GM18873 (cell line): Measurements from ENCODE around the gene SPTLC3.
A peak's percentile ranks its signal among the peaks of the same experiment; 100 is the strongest.

Source experiments
- ATAC-seq: cut with Tn5 transposase; IDR thresholded peaks from one replicate; pipeline ENCODE4 v1.9.1; 2021; ENCODE audit warnings: mild to moderate bottlenecking, moderate library complexity, moderate number of reproducible peaks; ENCODE audit not compliant: unreplicated experiment, low FRiP score

SPTLC3 gene

DNA sequence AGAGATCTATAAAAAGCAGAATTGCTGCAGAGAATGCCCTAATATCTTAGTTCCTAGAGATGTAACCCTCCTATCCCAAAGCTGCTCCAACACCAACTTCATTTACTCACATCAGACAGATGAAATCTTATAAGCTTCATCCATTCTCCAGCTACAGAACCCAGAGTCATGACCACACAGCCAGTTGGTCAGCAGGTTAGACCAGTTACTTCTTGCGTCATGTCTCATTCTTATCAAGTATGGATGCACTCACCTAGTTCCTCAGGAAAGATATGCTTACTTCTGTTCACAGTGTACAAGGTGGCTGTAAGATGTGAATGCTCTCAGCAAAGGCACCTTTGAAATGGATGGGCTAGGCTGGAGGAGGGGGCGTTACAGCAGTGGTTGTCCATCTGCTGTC is 164.4 kb downstream of the SPTLC3 start:
- no peak for ATAC-seq

- ATAC-seq, result peak; percentile 49
Observed at GRCh38 chr20:13174402-13174801, 165.6 kb downstream of the SPTLC3 start.

- ATAC-seq, result no peak
Observed at GRCh38 chr20:13180986-13181889, 172.5 kb downstream of the SPTLC3 start.

GRCh38 chr20:13183005-13183404 is 174.2 kb downstream of the SPTLC3 start:
- ATAC-seq, result peak; percentile 75

GRCh38 chr20:13186043-13186774 is 177.4 kb downstream of the SPTLC3 start:
- ATAC-seq, result no peak

- no peak for ATAC-seq
Observed at GRCh38 chr20:13187899-13188298, 179.1 kb downstream of the SPTLC3 start.

DNA sequence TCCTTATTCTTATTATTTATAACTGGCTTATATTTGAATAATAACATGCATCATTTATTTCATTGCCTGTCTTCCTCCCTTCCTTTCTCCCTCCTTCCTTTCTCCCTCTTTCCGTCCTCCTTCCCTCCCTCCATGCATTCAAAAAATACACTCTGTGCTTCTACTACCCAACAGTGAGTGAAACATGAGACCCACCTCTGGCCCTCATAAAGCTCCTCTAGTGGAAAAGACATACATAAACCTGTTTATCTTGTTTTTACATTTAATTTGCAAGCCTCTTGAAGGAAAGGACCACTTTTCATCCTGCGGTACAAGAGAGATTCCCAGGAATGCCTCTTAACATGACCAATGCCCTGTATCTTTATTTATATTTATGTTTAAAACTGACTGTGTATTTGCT is 190.5 kb downstream of the SPTLC3 start:
- no peak for ATAC-seq

GRCh38 chr20:13200767-13201500 is 192.2 kb downstream of the SPTLC3 start:
- ATAC-seq, result no peak

- no peak for ATAC-seq
Observed at GRCh38 chr20:13202565-13202964, 193.8 kb downstream of the SPTLC3 start.

- no peak for ATAC-seq
Observed at GRCh38 chr20:13205425-13205824, 196.7 kb downstream of the SPTLC3 start.

DNA sequence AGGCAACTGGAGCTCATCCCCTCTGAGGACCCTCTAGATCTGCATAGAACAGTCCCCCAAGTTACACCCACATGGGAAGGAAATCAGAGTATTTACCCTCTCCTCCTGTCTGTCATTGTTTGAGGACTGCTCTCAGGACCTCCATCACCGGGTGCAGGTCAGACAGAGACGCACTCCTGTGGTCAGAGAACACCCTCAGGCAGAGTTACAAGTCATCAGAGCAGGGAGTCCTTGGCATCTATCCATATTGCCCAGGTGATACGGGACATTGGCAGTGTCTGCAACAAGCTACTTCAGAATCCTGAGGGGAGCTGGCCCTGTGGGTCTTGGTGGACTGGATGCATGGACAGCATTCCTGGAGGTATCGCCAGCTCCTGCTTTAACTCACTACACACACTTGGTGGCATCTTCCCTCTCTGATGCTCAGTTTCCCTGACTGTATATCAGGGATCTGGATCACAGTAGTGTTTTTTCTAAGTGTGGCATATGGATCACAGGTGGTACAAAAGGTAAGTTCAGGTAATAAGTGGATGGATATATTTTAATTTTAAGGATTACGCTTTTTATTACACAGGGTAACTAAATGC is 197.2 kb downstream of the SPTLC3 start:
- no peak for ATAC-seq

DNA sequence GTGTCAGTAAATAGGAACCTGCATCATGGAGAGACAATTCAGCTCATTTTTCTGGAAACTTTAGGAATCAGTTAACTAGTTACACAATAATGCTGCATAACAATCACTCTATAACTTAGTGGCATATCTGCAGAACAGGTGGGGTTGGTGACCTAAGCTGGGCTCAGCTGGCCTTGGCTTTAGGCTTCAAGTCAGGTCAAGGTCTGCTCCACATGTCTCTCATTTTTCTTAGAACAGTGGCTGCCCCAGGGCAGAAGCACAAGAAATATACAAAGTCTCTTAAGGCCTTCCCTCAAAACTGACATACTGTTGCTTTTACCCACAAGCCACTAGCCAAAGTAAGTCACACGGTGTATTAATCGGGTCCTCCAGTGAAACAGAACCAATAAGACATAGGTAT is 198.2 kb downstream of the SPTLC3 start:
- no peak for ATAC-seq

GRCh38 chr20:13211956-13212618 is 203.3 kb downstream of the SPTLC3 start:
- ATAC-seq, result no peak

- ATAC-seq, result no peak
Observed at GRCh38 chr20:13212750-13213149, 204.0 kb downstream of the SPTLC3 start.

DNA sequence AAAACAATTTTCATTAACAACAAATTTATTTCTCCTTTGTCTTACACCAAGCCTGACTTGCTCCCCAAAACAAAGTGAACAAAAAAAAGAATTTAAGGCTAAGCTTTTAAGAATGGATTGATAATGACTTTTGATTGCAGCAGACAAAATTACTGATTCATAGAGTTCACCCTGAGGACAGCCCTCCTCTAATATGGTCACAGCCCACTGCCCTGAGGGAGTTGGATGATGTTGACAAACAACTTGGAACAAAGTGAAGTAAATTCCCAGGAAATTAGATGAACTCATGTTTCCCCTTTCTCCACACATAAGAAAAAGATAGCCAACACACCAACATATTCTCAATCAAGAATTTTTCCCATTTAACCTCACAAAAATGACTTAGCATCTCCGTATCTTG is 204.6 kb downstream of the SPTLC3 start:
- no peak for ATAC-seq

- ATAC-seq, result no peak
Observed at GRCh38 chr20:13216533-13216932, 207.8 kb downstream of the SPTLC3 start.
